ENCODE data around the gene LZTS2.

DNA sequence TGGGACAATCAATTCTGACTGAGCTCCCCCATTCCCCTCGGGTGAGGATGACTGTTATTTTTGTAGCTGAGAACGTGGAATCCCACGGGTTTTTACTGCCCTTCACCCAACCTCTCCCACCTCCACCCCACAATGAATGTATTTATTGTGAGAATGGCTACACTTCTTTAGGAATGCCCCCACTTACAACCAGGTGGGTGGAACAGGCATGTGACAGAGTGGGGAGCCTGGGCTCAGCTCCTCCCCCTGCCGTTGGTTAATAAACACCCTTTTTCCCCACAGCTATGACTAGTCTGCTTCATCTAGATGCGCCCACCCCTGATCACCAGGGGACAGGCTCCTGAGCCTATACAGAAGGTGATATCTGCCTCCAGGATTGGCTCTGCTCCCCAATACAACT, 14.3 kb upstream of the LZTS2 start:
- TF ChIP-seq, protein P1, sequence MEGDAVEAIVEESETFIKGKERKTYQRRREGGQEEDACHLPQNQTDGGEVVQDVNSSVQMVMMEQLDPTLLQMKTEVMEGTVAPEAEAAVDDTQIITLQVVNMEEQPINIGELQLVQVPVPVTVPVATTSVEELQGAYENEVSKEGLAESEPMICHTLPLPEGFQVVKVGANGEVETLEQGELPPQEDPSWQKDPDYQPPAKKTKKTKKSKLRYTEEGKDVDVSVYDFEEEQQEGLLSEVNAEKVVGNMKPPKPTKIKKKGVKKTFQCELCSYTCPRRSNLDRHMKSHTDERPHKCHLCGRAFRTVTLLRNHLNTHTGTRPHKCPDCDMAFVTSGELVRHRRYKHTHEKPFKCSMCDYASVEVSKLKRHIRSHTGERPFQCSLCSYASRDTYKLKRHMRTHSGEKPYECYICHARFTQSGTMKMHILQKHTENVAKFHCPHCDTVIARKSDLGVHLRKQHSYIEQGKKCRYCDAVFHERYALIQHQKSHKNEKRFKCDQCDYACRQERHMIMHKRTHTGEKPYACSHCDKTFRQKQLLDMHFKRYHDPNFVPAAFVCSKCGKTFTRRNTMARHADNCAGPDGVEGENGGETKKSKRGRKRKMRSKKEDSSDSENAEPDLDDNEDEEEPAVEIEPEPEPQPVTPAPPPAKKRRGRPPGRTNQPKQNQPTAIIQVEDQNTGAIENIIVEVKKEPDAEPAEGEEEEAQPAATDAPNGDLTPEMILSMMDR (IDR thresholded peaks at IDR 0.05; ENCODE audit: low read length) = no peak
- TF ChIP-seq EZH2 (IDR thresholded peaks at IDR 0.05; ENCODE audit: borderline replicate concordance, low read length) = no peak
